GM12873 (cell line): ENCODE results near the gene SLC22A12.

Source experiments
- CTCF ChIP-seq: IDR thresholded peaks from 2 replicates; pipeline ENCODE4 v1.5.1; 2012; ENCODE audit warnings: low read depth, mild to moderate bottlenecking, moderate library complexity, low read length, control low read depth; ENCODE audit not compliant: insufficient read depth; ENCODE audit errors: missing control alignments

The SLC22A12 gene

DNA sequence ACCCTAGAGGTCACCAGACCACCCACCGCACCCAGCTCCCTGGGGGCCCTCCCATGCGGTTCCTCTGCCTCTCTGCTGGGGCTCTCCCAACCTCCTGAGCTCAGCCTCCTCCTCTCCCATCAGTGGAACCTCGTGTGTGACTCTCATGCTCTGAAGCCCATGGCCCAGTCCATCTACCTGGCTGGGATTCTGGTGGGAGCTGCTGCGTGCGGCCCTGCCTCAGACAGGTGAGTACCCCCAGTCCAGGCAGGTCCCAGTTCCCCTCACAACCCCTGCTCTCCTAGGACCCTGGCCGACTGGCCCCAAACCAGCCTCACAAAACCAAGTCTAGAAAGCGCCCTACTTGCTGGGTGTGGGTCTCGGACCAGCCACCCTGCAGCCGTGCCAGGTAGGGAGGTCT is 1.6 kb downstream of the SLC22A12 start:
- TF ChIP-seq CTCF: no peak

DNA sequence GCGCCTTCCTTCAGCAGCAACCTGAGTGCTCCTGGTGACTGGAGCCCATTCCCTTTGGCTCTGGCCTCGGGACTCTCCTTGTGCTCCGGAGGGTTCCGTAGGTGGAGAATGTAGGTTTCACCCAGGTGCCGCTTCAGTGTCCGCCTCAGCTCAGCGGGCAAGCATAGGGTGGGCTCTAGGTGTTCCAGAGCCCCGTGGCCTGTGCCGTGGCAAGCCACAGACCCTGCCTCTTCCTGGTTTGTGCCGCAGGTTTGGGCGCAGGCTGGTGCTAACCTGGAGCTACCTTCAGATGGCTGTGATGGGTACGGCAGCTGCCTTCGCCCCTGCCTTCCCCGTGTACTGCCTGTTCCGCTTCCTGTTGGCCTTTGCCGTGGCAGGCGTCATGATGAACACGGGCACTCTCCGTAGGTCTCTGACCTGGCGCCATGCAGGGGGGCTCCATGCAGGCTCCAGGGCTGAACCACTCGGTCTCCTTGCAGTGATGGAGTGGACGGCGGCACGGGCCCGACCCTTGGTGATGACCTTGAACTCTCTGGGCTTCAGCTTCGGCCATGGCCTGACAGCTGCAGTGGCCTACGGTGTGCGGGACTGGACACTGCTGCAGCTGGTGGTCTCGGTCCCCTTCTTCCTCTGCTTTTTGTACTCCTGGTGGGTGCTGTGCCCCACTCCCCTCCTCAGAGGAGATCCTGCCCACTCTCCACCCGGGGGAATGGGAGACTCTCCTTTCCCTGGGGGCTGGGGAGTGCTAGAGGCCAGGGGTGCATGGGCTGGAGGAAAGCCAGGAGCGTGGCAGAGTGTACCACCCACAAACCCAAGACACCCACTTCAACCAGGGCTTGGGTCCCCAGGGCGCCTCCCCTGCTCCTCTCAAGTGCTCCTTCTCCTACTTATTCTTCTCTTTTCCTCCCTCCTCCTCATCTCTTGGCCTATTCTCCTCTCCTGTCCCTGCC is 2.4 kb downstream of the SLC22A12 start:
- no peak for TF ChIP-seq CTCF

DNA sequence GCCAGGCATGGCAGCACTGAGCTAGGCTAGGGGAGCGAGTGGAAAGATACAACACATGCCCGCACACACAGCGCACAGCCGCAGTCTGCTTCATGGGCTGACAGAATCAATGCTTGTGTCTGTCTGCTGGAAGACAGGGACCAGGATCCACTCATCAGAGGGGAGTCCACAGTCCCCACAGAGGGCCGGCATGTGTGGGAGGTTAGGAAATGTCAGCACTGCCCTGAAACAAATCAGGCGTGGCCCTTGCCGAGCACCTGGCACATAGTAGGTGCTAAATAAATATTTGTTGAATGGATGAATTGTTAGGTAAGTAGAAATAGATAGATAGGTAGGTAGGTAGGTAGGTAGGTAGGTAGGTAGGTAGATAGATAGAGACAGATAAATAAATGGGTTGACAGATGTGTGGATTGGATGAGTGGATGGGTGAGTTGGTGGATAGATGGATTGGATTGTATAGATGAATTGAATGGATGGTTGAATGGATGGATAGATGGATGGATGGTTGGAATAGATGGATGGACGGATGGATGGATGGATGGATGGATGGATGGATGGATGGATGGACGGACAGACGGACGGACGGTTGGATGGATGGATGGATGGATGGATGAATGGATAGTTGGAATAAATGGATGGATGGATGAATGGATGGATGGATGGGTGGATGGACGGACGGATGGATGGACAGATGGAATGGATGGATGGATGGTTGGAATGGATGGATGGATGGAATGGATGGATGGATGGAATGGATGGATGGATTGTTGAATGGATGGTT is 3.3 kb downstream of the SLC22A12 start:
- TF ChIP-seq CTCF: no peak

DNA sequence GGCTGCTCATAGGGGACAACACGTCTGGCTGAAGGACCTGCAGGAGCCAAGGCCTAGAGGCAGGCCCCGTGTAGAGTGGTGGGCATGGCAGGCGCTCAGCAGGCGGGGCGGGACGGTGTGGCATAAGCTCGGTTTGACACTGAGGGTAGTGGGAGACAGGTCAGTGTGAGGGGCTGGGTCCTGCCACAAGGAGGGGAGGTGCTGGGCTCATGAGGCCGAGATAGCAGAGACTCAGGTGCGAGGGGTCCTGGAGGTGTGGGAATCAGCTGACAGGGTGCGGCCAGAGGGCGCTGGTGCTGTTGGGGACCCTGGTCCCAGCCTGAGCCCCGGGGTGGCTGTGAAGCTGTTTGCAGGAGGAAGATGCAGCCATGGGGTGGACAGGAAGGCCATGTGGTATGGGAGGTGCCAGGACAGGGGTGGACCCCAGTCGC is 6.7 kb downstream of the SLC22A12 start:
- TF ChIP-seq CTCF: no peak

DNA sequence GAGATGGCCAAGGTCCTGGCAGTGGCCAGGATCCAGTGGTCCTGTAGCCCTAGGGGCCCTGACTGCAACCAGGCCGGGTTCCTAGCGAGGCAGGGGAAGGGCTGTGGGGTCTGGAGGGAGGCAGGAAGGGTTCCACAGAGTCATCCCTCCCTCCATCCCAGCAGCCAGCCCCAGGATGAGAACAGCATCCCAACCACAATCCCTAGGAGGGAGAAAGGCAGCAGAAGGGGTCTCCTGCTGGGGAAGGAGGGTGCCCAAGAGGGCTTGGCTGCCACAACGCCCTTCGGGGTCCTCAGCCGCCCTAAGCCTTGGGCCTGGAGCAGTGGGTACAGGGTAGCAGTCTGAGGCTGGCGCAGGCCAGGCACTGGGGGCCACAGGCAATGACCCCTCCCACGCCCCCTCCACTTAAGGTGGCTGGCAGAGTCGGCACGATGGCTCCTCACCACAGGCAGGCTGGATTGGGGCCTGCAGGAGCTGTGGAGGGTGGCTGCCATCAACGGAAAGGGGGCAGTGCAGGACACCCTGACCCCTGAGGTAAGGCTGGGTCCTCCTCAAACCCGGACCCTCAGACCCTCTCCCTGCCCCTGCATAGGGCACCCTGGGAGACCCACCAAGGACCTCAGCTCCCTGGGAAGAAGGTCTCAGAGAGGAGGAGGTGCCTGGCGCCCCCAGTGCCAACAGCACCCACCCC is 7.2 kb downstream of the SLC22A12 start:
- TF ChIP-seq CTCF: no peak

- no peak for TF ChIP-seq CTCF
Observed at GRCh38 chr11:64598797-64599697, 8.0 kb downstream of the SLC22A12 start.
